Measurements from ENCODE around the gene NDUFAB1. TPM values are rescaled to one million over a fixed set of nuclear protein-coding genes. Genes with fewer than 3 reads are reported as not detected.

Gene NDUFAB1
- total and polyA plus RNA-seq, 2 donors from 2014 or later = 66.6 to 374 TPM

DNA sequence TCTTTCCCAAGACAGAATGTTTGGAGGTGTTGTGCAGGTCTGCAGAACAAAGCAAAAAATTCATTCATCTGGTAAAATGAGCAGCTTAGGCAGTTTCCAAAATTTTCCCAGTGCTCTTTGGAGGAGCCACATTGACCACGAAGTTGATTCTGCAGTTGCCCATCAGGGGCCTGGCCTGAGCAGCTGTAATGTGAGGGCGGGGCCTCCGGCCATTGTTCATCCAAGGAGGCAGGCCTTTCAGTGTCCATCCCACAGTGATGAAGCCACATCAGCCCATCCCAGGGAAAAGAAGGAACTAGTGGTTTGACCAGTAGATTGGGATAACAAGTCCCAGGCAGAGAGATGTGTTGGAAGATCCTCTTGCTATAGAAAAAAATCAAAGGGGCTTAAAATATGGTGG lies 28.5 kb downstream of the NDUFAB1 start:
- Histone ChIP-seq H3K4me3 (ENCODE audit: low read length in 3 of 3) (no peak overlapping the region), H3K27me3 (ENCODE audit: control insufficient read depth, insufficient read depth, low read length) (no peaks in the 10 kb centered on the region), H3K36me3 (ENCODE audit: control insufficient read depth in 2 of 3, insufficient read depth in 3 of 3, low read length in 3 of 3) (peaks cover 11 to 58% (median 47%) of the 10 kb centered on the region in 3 donors), H3K9me3 (ENCODE audit: control insufficient read depth in 2 of 3, insufficient read depth in 1 of 3, low read length in 3 of 3) (no peaks in the 10 kb centered on the region), H3K4me1 (ENCODE audit: control insufficient read depth in 2 of 3, insufficient read depth in 2 of 3, low read depth in 1 of 3, low read length in 3 of 3) (no peaks in the 10 kb centered on the region), H3K9ac (ENCODE audit: low read length in 3 of 3) (no peak overlapping the region), H3K27ac (ENCODE audit: low read depth in 2 of 2, low read length in 2 of 2) (no peak overlapping the region)
- TF ChIP-seq, protein P1, sequence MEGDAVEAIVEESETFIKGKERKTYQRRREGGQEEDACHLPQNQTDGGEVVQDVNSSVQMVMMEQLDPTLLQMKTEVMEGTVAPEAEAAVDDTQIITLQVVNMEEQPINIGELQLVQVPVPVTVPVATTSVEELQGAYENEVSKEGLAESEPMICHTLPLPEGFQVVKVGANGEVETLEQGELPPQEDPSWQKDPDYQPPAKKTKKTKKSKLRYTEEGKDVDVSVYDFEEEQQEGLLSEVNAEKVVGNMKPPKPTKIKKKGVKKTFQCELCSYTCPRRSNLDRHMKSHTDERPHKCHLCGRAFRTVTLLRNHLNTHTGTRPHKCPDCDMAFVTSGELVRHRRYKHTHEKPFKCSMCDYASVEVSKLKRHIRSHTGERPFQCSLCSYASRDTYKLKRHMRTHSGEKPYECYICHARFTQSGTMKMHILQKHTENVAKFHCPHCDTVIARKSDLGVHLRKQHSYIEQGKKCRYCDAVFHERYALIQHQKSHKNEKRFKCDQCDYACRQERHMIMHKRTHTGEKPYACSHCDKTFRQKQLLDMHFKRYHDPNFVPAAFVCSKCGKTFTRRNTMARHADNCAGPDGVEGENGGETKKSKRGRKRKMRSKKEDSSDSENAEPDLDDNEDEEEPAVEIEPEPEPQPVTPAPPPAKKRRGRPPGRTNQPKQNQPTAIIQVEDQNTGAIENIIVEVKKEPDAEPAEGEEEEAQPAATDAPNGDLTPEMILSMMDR (IDR thresholded peaks at IDR 0.05; ENCODE audit: borderline replicate concordance, extremely low read depth, insufficient read depth) = no peak
- DNase-seq (no peak), FAIRE-seq (no peak)
- intact Hi-C loops (cut with DNase I) = loop anchor here (10.0 kb wide), 1 partner anchor 57 kb away; no protein-coding TSS in a partner anchor

DNA sequence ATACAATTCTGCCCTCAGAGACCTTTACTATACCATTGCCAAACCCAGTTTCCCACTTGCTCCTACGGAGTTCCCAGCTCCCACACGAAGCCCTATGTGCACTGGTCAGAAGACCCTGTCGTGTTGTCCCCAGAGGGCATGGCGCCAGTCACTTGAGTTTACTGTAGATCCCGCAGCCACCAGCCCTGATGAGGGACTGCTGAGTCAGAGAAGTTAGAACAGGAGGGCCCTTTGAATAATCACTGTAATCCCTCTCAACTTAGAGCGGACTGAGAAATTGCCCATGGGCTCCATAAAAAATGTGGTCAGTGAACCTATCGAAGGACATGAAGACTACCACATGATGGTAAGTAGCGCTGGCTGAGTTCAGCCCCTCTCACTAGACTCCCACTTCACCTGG lies 29.4 kb downstream of the NDUFAB1 start:
- no peak for FAIRE-seq
- H3K36me3 ChIP-seq (ENCODE audit: control insufficient read depth in 2 of 3, insufficient read depth in 3 of 3, low read length in 3 of 3) = peaks cover 11 to 57% (median 49%) of the 10 kb centered on the region in 3 donors
- no peaks in the 10 kb centered on the region for H3K27me3 ChIP-seq (ENCODE audit: control insufficient read depth, insufficient read depth, low read length)
- intact Hi-C loops (cut with DNase I) = loop anchor here (10.0 kb wide), 1 partner anchor 58 kb away; no protein-coding TSS in a partner anchor
- no peak for DNase-seq
- no peaks in the 10 kb centered on the region for H3K9me3 ChIP-seq (ENCODE audit: control insufficient read depth in 2 of 3, insufficient read depth in 1 of 3, low read length in 3 of 3)
- no peaks in the 10 kb centered on the region for H3K4me1 ChIP-seq (ENCODE audit: control insufficient read depth in 2 of 3, insufficient read depth in 2 of 3, low read depth in 1 of 3, low read length in 3 of 3)
- no peak overlapping the region for H3K27ac ChIP-seq (ENCODE audit: low read depth in 2 of 2, low read length in 2 of 2)
- no peak overlapping the region for H3K9ac ChIP-seq (ENCODE audit: low read length in 3 of 3)
- H3K4me3 ChIP-seq (ENCODE audit: low read length in 3 of 3) = no peak overlapping the region
- TF ChIP-seq, protein P1 (IDR thresholded peaks at IDR 0.05; ENCODE audit: borderline replicate concordance, extremely low read depth, insufficient read depth) = no peak

DNA sequence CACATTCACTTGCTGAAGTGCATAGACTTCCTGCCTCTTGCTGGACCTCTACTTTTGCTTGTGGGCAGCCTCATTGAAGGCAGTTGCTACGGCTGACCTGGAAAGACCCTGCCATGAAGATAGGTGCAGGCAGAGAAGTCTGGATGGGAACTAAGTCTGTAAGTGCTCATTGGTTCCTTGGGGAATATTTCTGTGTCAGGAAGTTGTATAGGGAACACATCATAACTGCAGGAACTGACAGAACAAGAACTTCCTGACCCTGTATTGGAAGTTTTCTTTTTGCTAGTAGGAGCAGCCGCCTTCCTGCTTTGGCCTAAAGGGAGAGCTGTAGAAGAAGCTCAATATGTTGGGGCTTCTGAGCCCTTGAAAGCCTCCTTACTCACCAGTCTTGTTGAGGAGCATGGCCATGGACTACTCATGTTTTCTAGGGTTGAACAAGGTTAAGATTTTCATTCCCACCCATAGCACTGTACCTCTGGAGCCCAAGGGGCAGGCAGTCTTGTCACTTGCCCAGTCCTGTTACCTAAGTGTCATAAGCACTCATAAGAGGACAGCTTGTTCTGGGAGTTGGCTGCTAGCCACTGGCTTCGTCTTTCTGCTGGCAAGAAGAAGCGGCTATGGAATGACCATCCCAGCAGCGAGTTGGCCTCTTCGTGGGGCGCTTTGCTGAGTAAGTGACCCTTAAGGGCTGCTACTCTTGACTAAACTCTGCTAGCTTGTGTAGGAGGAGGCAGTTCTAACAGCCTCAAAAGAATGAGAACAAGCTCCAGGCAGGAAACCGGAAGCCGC lies 31.3 kb downstream of the NDUFAB1 start:
- peaks cover 14 to 57% (median 53%) of the 10 kb centered on the region in 3 donors for H3K36me3 ChIP-seq (ENCODE audit: control insufficient read depth in 2 of 3, insufficient read depth in 3 of 3, low read length in 3 of 3)
- H3K9ac ChIP-seq (ENCODE audit: low read length in 3 of 3) = no peak overlapping the region
- no peaks in the 10 kb centered on the region for H3K9me3 ChIP-seq (ENCODE audit: control insufficient read depth in 2 of 3, insufficient read depth in 1 of 3, low read length in 3 of 3)
- intact Hi-C loops (cut with DNase I) = loop anchor here (10.0 kb wide), 1 partner anchor 60 kb away; no protein-coding TSS in a partner anchor
- DNase-seq (no peak), FAIRE-seq (no peak)
- no peak overlapping the region for H3K27ac ChIP-seq (ENCODE audit: low read depth in 2 of 2, low read length in 2 of 2)
- TF ChIP-seq, protein P1 (IDR thresholded peaks at IDR 0.05; ENCODE audit: borderline replicate concordance, extremely low read depth, insufficient read depth) = no peak
- H3K27me3 ChIP-seq (ENCODE audit: control insufficient read depth, insufficient read depth, low read length) = no peaks in the 10 kb centered on the region
- no peaks in the 10 kb centered on the region for H3K4me1 ChIP-seq (ENCODE audit: control insufficient read depth in 2 of 3, insufficient read depth in 2 of 3, low read depth in 1 of 3, low read length in 3 of 3)
- H3K4me3 ChIP-seq (ENCODE audit: low read length in 3 of 3) = no peak overlapping the region

Data from kidney (tissue), 14 donors.